GM12875 (cell line): Measurements from ENCODE around the gene DOCK4.

Experiments
- H3K4me3 ChIP-seq: one replicate; pipeline ENCODE4 v1.5.1; 2011; ENCODE audit warnings: low read depth, low read length, control low read depth
- CTCF ChIP-seq: IDR thresholded peaks from 2 replicates; pipeline ENCODE4 v1.5.1; 2011; ENCODE audit warnings: low read depth, mild to moderate bottlenecking, control low read depth, inconsistent platforms, low read length, moderate library complexity, borderline replicate concordance; ENCODE audit not compliant: insufficient read depth

The DOCK4 gene

GRCh38 chr7:111853201-111853990, 352.8 kb downstream of the DOCK4 start:
- no peak overlapping the region for H3K4me3 ChIP-seq
- 0 out of 2 replicates have a peak, but pooled peaks have one; percentile 11 for TF ChIP-seq CTCF

GRCh38 chr7:111852081-111852480, 354.1 kb downstream of the DOCK4 start:
- H3K4me3 ChIP-seq = no peak overlapping the region
- no peak for TF ChIP-seq CTCF

- no peak for TF ChIP-seq CTCF
- H3K4me3 ChIP-seq = no peak overlapping the region
Measured at GRCh38 chr7:111846898-111847297, 359.3 kb downstream of the DOCK4 start.

GRCh38 chr7:111845853-111846252, 360.3 kb downstream of the DOCK4 start:
- H3K4me3 ChIP-seq = no peak overlapping the region
- TF ChIP-seq CTCF = no peak

GRCh38 chr7:111844904-111845671, 361.1 kb downstream of the DOCK4 start:
- no peak for TF ChIP-seq CTCF
- H3K4me3 ChIP-seq = no peak overlapping the region

- no peak overlapping the region for H3K4me3 ChIP-seq
- TF ChIP-seq CTCF = no peak
Measured at GRCh38 chr7:111842491-111842890, 363.7 kb downstream of the DOCK4 start.

GRCh38 chr7:111841596-111842205, 364.5 kb downstream of the DOCK4 start:
- no peak overlapping the region for H3K4me3 ChIP-seq
- TF ChIP-seq CTCF = no peak
